K562 (cell line): ENCODE measurements around the gene WDR88. TPM values are rescaled to one million over a fixed set of nuclear protein-coding genes. Genes with fewer than 3 reads are reported as not detected.

ENCODE experiments used
- ATF1 ChIP-seq, 2 experiments: fragments of 450-650 bp in 1 of 2; IDR thresholded peaks; 2 replicates each; pipeline ENCODE4 v1.6.1; 2016; ENCODE audit warnings: missing compliant biosample characterization in 1 of 2, missing genetic modification characterization in 1 of 2
- ATF7 ChIP-seq: fragments of 450-650 bp; IDR thresholded peaks from 2 replicates; pipeline ENCODE4 v1.7.1; 2014; ENCODE audit warnings: mild to moderate bottlenecking, moderate library complexity
- CREM ChIP-seq: IDR thresholded peaks from 2 replicates; pipeline ENCODE4 v1.6.1; 2014; ENCODE audit warnings: antibody characterized with exemption, low read depth
- EWSR1 ChIP-seq: fragments of 450-650 bp; IDR thresholded peaks from 2 replicates; pipeline ENCODE4 v1.6.1; 2018; ENCODE audit warnings: borderline replicate concordance, mild to moderate bottlenecking, low read depth, moderate library complexity; ENCODE audit not compliant: partially characterized antibody
- FOXA3 ChIP-seq, 2 experiments: fragments of 450-650 bp in 1 of 2; sonication (generic) in 1 of 2; formaldehyde crosslinking; IDR thresholded peaks in 1 of 2; conservative IDR thresholded peaks in 1 of 2; 2 replicates each; pipeline versions ENCODE4 v1.4.0 to v1.8.0; 2020 to 2022; ENCODE audit warnings: mild to moderate bottlenecking in 2 of 2, missing genetic modification reagents in 1 of 2
- FOXK1 ChIP-seq: sonication (generic); formaldehyde crosslinking; IDR thresholded peaks from 2 replicates; pipeline ENCODE4 v1.8.0; 2022; ENCODE audit warnings: missing genetic modification reagents, mild to moderate bottlenecking, borderline replicate concordance
- GABPB1 ChIP-seq: sonication (generic); formaldehyde crosslinking; IDR thresholded peaks from 2 replicates; pipeline ENCODE4 v1.8.0; 2022; ENCODE audit warnings: mild to moderate bottlenecking, missing genetic modification reagents
- MAFG ChIP-seq: fragments of 450-650 bp; conservative IDR thresholded peaks from 2 replicates; pipeline ENCODE4 v1.6.1; 2016; ENCODE audit warnings: missing genetic modification characterization, missing compliant biosample characterization
- MTA1 ChIP-seq: fragments of 450-650 bp; IDR thresholded peaks from 2 replicates; pipeline ENCODE4 v1.6.1; 2017; ENCODE audit warnings: borderline replicate concordance
- NRF1 ChIP-seq, 2 experiments: fragments of 450-650 bp; IDR thresholded peaks in 1 of 2; conservative IDR thresholded peaks in 1 of 2; 2 replicates each; pipeline ENCODE4 v1.6.1; 2014; ENCODE audit warnings: mild to moderate bottlenecking in 2 of 2
- PHB2 ChIP-seq: fragments of 450-650 bp; IDR thresholded peaks from 2 replicates; pipeline ENCODE4 v1.6.1; 2017; ENCODE audit warnings: low read depth
- RBM22 ChIP-seq: fragments of 200-400 bp; formaldehyde crosslinking; IDR thresholded peaks from 2 replicates; pipeline ENCODE4 v1.6.1; 2018; ENCODE audit warnings: low read length, low read depth; ENCODE audit not compliant: poor library complexity, severe bottlenecking
- RCOR1 ChIP-seq, 2 experiments: IDR thresholded peaks; 2 replicates each; pipeline ENCODE4 v1.6.1; 2012; ENCODE audit warnings: low read depth in 2 of 2, low read length in 2 of 2, borderline replicate concordance in 1 of 2, improper control_type of control experiment in 1 of 2
- SETDB1 ChIP-seq: IDR thresholded peaks from one replicate; pipeline ENCODE4 v1.6.1; 2012; ENCODE audit warnings: low read length, control low read depth, inconsistent platforms
- SMARCA5 ChIP-seq: fragments of 450-650 bp; IDR thresholded peaks from 2 replicates; pipeline ENCODE4 v1.6.1; 2016
- SREBF2 ChIP-seq: sonication (generic); formaldehyde crosslinking; IDR thresholded peaks from 2 replicates; pipeline ENCODE4 v1.4.0; 2020; ENCODE audit warnings: mild to moderate bottlenecking, missing genetic modification reagents
- STAT5A ChIP-seq: IDR thresholded peaks from 2 replicates; pipeline ENCODE4 v1.6.1; 2012; ENCODE audit warnings: low read length, inconsistent platforms, borderline replicate concordance
- SUPT5H ChIP-seq: fragments of 450-650 bp; IDR thresholded peaks from 2 replicates; pipeline ENCODE4 v1.6.1; 2016
- ZBTB17 ChIP-seq: fragments of 450-650 bp; formaldehyde crosslinking; IDR thresholded peaks from 2 replicates; pipeline ENCODE4 v1.4.0; 2020; ENCODE audit warnings: mild to moderate bottlenecking
- ZC3H11A ChIP-seq: IDR thresholded peaks from 2 replicates; pipeline ENCODE4 v1.6.1; 2012; ENCODE audit warnings: low read depth, low read length, improper control_type of control experiment
- ZFX ChIP-seq: sonication (generic); formaldehyde crosslinking; IDR thresholded peaks from 2 replicates; pipeline ENCODE4 v1.8.0; 2022; ENCODE audit warnings: mild to moderate bottlenecking, missing genetic modification reagents, moderate library complexity
- ZNF253 ChIP-seq: fragments of 250-450 bp; sonication (Bioruptor Pico); conservative IDR thresholded peaks from 2 replicates; pipeline ENCODE4 v1.6.1; 2021; ENCODE audit warnings: mild to moderate bottlenecking
- ZNF79 ChIP-seq: fragments of 250-450 bp; sonication (Bioruptor Pico); IDR thresholded peaks from 2 replicates; pipeline ENCODE4 v1.4.0; 2020; ENCODE audit warnings: low read depth, mild to moderate bottlenecking, moderate library complexity
- polyA plus RNA-seq, 8 experiments: library from polyadenylated mRNA; depleted of rRNA in 4 of 8; stranded (reverse) in 5 of 8; unstranded in 3 of 8; fragments of >200 nt; fragmentation: Nextera tagmentation in 2 of 8; fragmentation: Illumina TruSeq in 1 of 8; extraction: Ambion mirVana in 2 of 8; extraction: Trizol in 1 of 8; gene quantifications; 2 replicates each; pipeline versions ENCODE4 v1.2.1 to v1.2.3, GENCODE V29; 2011 to 2014; ENCODE audit warnings: inconsistent platforms in 1 of 8, missing spikeins in 1 of 8
- total RNA-seq, 7 experiments: library from RNA; depleted of rRNA in 6 of 7; stranded (reverse); fragments of >200 nt in 6 of 7; fragmentation: Illumina TruSeq in 2 of 7; extraction: Trizol in 2 of 7; gene quantifications; 2 replicates each; pipeline versions ENCODE4 v1.2.1 to v1.2.3, GENCODE V29; 2011 to 2021; ENCODE audit warnings: low replicate concordance in 1 of 7
- TF ChIP-seq, protein P1 (sequence below), 2 experiments: fragments of 450-650 bp; IDR thresholded peaks; 2 replicates each; pipeline ENCODE4 v1.6.1; 2016

Gene WDR88
- total and polyA plus RNA-seq, 9 of the 15 experiments (the other 6 are each of a cell fraction or from before 2014, with no cell fraction given): 0.03 to 0.04 TPM; not detected in 7

- peak in 1 of 2 experiments; percentile 32; a peak in 1 of 4 replicates for TF ChIP-seq FOXA3 (CRISPR knock-in tag; conservative IDR thresholded peaks at IDR 0.05 in 1 of 2, IDR thresholded peaks at IDR 0.05 in 1 of 2)
- peak; percentile 92 for TF ChIP-seq MTA1
- no peak for TF ChIP-seq SUPT5H
- no peak for TF ChIP-seq ZNF253 (CRISPR knock-in tag)
- TF ChIP-seq RBM22: no peak
- peak; percentile 96 for TF ChIP-seq SMARCA5
- TF ChIP-seq PHB2: peak; percentile 87
- TF ChIP-seq GABPB1 (CRISPR knock-in tag): peak; percentile 51; the same call in 1 of the 2 replicates
- no peak; the same call in 1 of the 2 replicates for TF ChIP-seq ZFX
- no peak for TF ChIP-seq EWSR1
- peak; percentile 93 to 99 for TF ChIP-seq RCOR1 (IDR thresholded peaks at IDR 0.05; ENCODE audit: borderline replicate concordance in 1 of 2, low read depth in 2 of 2, low read length in 2 of 2)
- TF ChIP-seq ZBTB17: 0 out of 2 replicates have a peak, but pooled peaks have one; percentile 22
- peak; percentile 88 for TF ChIP-seq STAT5A
- peak; percentile 71 for TF ChIP-seq CREM
- TF ChIP-seq ATF7: peak; percentile 91
- TF ChIP-seq ZC3H11A: 0 out of 2 replicates have a peak, but pooled peaks have one; percentile 32
- TF ChIP-seq ZNF79 (CRISPR knock-in tag): no peak
- TF ChIP-seq MAFG (tag): peak; percentile 99
- TF ChIP-seq NRF1 (conservative IDR thresholded peaks at IDR 0.05 in 1 of 2, IDR thresholded peaks at IDR 0.05 in 1 of 2): 0 out of 4 replicates have a peak, but pooled peaks have one; percentile 33 to 38
- TF ChIP-seq FOXK1 (CRISPR knock-in tag): no peak
- TF ChIP-seq, protein P1, sequence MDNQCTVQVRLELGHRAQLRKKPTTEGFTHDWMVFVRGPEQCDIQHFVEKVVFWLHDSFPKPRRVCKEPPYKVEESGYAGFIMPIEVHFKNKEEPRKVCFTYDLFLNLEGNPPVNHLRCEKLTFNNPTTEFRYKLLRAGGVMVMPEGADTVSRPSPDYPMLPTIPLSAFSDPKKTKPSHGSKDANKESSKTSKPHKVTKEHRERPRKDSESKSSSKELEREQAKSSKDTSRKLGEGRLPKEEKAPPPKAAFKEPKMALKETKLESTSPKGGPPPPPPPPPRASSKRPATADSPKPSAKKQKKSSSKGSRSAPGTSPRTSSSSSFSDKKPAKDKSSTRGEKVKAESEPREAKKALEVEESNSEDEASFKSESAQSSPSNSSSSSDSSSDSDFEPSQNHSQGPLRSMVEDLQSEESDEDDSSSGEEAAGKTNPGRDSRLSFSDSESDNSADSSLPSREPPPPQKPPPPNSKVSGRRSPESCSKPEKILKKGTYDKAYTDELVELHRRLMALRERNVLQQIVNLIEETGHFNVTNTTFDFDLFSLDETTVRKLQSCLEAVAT (IDR thresholded peaks at IDR 0.05): peak in 1 of 2 experiments; percentile 86; a peak in 2 of 4 replicates
- no peak for TF ChIP-seq ATF1 (CRISPR knock-in tag; IDR thresholded peaks at IDR 0.05)
- peak; percentile 86 for TF ChIP-seq ATF1 (tag; IDR thresholded peaks at IDR 0.05)
- TF ChIP-seq SETDB1: no peak
- TF ChIP-seq SREBF2 (CRISPR knock-in tag): no peak
These were observed 7.5 kb upstream of the WDR88 start (continued) for GRCh38 chr19:33124207-33125098.
